SK-N-SH treated with all-trans-retinoic acid at 6 μM for 48 hours (cell line): ENCODE data around the gene C15orf62.

Source experiments
- ATAC-seq: fragments of 200-7000 bp; cut with Tn5 transposase; 3 replicates; pipeline ENCODE4 v1.9.1; 2020; ENCODE audit warnings: mild to moderate bottlenecking, moderate library complexity
- ARNTL ChIP-seq: fragments of 450-650 bp; formaldehyde crosslinking; IDR thresholded peaks from 2 replicates; pipeline ENCODE4 v1.5.0; 2020; ENCODE audit warnings: low read depth, mild to moderate bottlenecking, moderate library complexity, borderline replicate concordance
- BACH2 ChIP-seq: fragments of 250-450 bp; sonication (Bioruptor Pico); IDR thresholded peaks from 2 replicates; pipeline ENCODE4 v1.9.0; 2021; ENCODE audit warnings: mild to moderate bottlenecking, borderline replicate concordance
- CREB5 ChIP-seq: fragments of 250-450 bp; sonication (Bioruptor Pico); IDR thresholded peaks from 2 replicates; pipeline ENCODE4 v1.5.1; 2020; ENCODE audit warnings: low read depth, mild to moderate bottlenecking, moderate library complexity
- CSDC2 ChIP-seq: fragments of 250-450 bp; sonication (Bioruptor Pico); IDR thresholded peaks from 2 replicates; pipeline ENCODE4 v1.5.0; 2020; ENCODE audit warnings: mild to moderate bottlenecking, moderate library complexity
- CSRNP3 ChIP-seq: fragments of 250-450 bp; sonication (Bioruptor Pico); IDR thresholded peaks from 2 replicates; pipeline ENCODE4 v1.5.1; 2021; ENCODE audit warnings: mild to moderate bottlenecking, moderate library complexity
- GLIS3 ChIP-seq: fragments of 250-450 bp; sonication (Bioruptor Pico); IDR thresholded peaks from 2 replicates; pipeline ENCODE4 v1.5.0; 2020; ENCODE audit warnings: mild to moderate bottlenecking, moderate library complexity
- ISL1 ChIP-seq: fragments of 250-450 bp; sonication (Bioruptor Pico); IDR thresholded peaks from 2 replicates; pipeline ENCODE4 v2.1.2; 2022; ENCODE audit warnings: mild to moderate bottlenecking, moderate library complexity
- OSR1 ChIP-seq: fragments of 250-450 bp; sonication (Bioruptor Pico); IDR thresholded peaks from 2 replicates; pipeline ENCODE4 v1.8.0; 2022; ENCODE audit warnings: moderate library complexity, mild to moderate bottlenecking, inconsistent platforms
- PATZ1 ChIP-seq: fragments of 250-450 bp; sonication (Bioruptor Pico); IDR thresholded peaks from 2 replicates; pipeline ENCODE4 v1.8.0; 2020; ENCODE audit warnings: mild to moderate bottlenecking, moderate library complexity, borderline replicate concordance
- POU6F1 ChIP-seq: fragments of 250-450 bp; sonication (Bioruptor Pico); IDR thresholded peaks from 2 replicates; pipeline ENCODE4 v1.8.0; 2021; ENCODE audit warnings: low read depth, mild to moderate bottlenecking, moderate library complexity, borderline replicate concordance
- TCF4 ChIP-seq: fragments of 250-450 bp; sonication (Bioruptor Pico); IDR thresholded peaks from 2 replicates; pipeline ENCODE4 v1.8.0; 2021; ENCODE audit warnings: mild to moderate bottlenecking, moderate library complexity, borderline replicate concordance
- TOX ChIP-seq: fragments of 250-450 bp; sonication (Bioruptor Pico); IDR thresholded peaks from 2 replicates; pipeline ENCODE4 v1.8.0; 2021; ENCODE audit warnings: mild to moderate bottlenecking, moderate library complexity, borderline replicate concordance
- TSHZ2 ChIP-seq: fragments of 250-450 bp; sonication (Bioruptor Pico); IDR thresholded peaks from 2 replicates; pipeline ENCODE4 v1.5.0; 2020; ENCODE audit warnings: mild to moderate bottlenecking, moderate library complexity
- ZC3H10 ChIP-seq: fragments of 250-450 bp; sonication (Bioruptor Pico); IDR thresholded peaks from 2 replicates; pipeline ENCODE4 v1.5.1; 2021; ENCODE audit warnings: mild to moderate bottlenecking, moderate library complexity
- ZFP3 ChIP-seq: fragments of 250-450 bp; sonication (Bioruptor Pico); IDR thresholded peaks from 2 replicates; pipeline ENCODE4 v1.5.0; 2020; ENCODE audit warnings: mild to moderate bottlenecking, moderate library complexity
- ZFP30 ChIP-seq: fragments of 450-650 bp; formaldehyde crosslinking; IDR thresholded peaks from 2 replicates; pipeline ENCODE4 v1.5.0; 2022; ENCODE audit warnings: mild to moderate bottlenecking, moderate library complexity
- ZNF70 ChIP-seq: fragments of 450-650 bp; formaldehyde crosslinking; IDR thresholded peaks from 2 replicates; pipeline ENCODE4 v1.5.0; 2020; ENCODE audit warnings: mild to moderate bottlenecking, moderate library complexity
- ZNF8 ChIP-seq: fragments of 450-650 bp; formaldehyde crosslinking; IDR thresholded peaks from 2 replicates; pipeline ENCODE4 v1.5.0; 2020; ENCODE audit warnings: mild to moderate bottlenecking, moderate library complexity

The C15orf62 gene

GRCh38 chr15:40803076-40803475 lies 33.3 kb downstream of the C15orf62 start:
- TF ChIP-seq GLIS3 (CRISPR knock-in tag), result no peak
- TF ChIP-seq ARNTL (CRISPR knock-in tag), result no peak
- TF ChIP-seq CREB5 (CRISPR knock-in tag), result no peak
- no peak for TF ChIP-seq TOX
- TF ChIP-seq ZC3H10 (CRISPR knock-in tag), result no peak
- no peak for TF ChIP-seq ZFP30 (CRISPR knock-in tag)
- TF ChIP-seq CSDC2 (CRISPR knock-in tag), result no peak
- no peak for TF ChIP-seq ZNF8
- TF ChIP-seq ZNF70 (CRISPR knock-in tag), result no peak
- no peak for TF ChIP-seq ZFP3
- no peak for TF ChIP-seq PATZ1

GRCh38 chr15:40803688-40804087 lies 33.9 kb downstream of the C15orf62 start:
- TF ChIP-seq GLIS3 (CRISPR knock-in tag) (no peak), CSRNP3 (CRISPR knock-in tag) (no peak), BACH2 (no peak), CREB5 (CRISPR knock-in tag) (no peak), POU6F1 (CRISPR knock-in tag) (no peak), ZNF8 (no peak), OSR1 (CRISPR knock-in tag) (no peak), TCF4 (CRISPR knock-in tag) (no peak), ZNF70 (CRISPR knock-in tag) (no peak), ZFP3 (no peak), CSDC2 (CRISPR knock-in tag) (no peak), PATZ1 (no peak), TOX (no peak), TSHZ2 (CRISPR knock-in tag) (no peak), ZFP30 (CRISPR knock-in tag) (no peak), ISL1 (CRISPR knock-in tag) (no peak)
- TF ChIP-seq, all 23 proteins: peak for 0
- no peak for ATAC-seq

More at GRCh38 chr15:40803076-40803475, 33.3 kb downstream of the C15orf62 start:
- no peak for ATAC-seq
